Measurements from ENCODE around the gene IGFL4.
"Not testable (repeated sequence)": the region's sequence is repeated elsewhere in the genome, so short reads cannot be mapped to it uniquely, and the experiment has no call there.

Gene IGFL4

DNA sequence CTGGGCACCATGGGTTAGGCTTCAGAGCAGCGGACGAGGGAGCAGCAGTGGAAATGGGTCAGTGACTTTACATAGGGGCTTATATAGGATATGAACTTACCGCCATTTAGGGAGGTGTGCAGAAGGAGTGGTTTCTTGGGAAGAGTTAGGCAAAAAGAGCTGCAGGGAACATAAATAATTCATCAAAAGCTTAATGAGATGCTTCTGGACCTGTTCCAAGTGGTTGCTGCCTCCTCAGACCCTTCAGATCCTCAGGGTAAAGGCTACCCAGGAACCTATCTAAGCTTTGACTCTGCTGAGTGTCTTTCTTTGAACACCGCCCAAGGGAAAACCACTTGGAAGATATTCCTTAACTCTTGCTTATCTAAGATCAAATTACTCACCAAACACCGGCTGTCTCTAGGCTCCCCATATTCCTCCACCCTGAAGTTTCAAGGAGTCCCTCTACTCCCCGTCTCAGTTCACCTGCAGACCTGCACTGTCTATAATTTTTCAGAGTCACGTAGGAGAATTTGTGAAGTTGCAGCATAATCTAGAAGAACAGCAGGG lies at the start of gene IGFL4:
TSS of gene IGFL4 (minus strand) at position 51 of the 549 bp plus-strand sequence. CDS start at position 11, 40 bp downstream.
- DNase-seq (ENCODE audit: low read depth) = no peak

DNA sequence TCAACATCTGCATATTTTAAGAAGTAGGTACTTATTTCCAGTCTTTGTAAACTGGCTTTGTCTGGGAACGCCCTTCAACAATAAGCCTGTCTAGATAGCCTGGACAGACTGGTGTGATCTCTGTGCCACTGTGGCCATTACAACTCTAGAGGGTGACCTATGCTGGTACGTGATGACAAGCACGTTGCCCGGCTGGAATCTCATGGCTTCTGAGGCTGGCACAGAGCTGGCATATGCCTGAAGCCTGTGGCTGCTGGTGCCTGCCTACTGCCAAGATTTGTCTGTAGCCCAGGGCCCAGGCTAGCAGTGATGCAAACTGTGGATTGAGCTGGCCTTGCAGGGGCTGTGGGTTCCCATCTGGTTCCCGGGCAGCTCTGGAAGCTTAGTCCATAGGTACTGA lies 49.6 kb upstream of the IGFL4 start:
- DNase-seq (ENCODE audit: low read depth) = no peak

DNA sequence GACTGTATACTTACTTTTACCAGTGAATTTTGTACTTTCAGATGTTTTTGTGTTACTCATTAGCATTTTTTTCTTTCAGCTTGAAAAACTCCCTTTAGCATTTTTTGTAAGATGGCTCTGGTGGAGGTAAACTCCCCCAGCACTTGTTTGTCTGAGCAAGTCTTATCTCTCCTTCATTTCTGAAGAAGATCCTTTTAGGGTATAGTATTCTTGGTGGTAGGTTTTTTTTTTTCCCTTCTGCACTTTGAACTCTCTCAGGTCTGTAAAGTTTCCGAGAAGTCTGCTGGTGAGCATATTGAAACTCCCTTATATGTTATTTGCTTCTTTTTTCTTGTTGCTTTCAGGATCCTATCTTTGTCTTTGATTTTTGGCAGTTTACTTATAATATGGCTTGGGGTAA lies 48.6 kb upstream of the IGFL4 start:
- no peak for DNase-seq (ENCODE audit: low read depth)

DNA sequence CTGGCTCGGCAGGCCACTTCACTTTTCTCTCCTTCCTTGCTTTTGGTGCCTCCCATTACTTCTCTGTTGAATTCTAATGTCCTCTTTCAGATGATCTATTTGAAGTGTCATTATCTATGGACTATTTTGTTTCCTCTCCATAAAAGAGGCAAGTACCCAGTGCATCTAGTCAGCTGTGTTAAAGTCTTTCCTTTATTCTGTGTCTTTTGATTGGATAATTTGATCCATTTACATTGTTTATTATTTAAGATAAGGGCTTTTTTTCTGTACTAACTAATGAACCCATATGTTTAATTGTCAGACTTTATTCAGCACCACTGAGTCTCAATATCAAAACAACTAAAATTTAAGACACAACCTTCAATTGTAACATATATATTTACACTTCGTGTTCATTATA lies 47.3 kb upstream of the IGFL4 start:
- no peak for DNase-seq (ENCODE audit: low read depth)

DNA sequence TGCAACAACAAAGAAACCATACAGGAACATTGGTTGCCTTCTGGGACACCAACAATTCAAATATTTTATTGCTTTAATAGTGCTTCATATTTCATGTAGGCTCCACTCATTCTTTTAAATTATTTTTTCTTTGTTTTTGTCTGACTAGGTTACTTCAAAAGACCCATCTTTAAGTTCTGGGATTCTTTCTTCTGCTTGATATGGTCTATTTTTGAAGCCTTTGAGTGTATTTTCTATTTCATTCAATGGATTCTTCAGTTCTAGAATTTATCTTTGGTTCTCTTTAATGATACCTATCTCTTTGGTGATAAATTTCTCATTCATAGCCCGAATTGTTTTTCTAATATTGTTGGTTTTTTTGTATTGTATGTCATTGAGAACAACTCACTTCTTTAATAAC lies 45.1 kb upstream of the IGFL4 start:
- DNase-seq (ENCODE audit: low read depth) = no peak

DNA sequence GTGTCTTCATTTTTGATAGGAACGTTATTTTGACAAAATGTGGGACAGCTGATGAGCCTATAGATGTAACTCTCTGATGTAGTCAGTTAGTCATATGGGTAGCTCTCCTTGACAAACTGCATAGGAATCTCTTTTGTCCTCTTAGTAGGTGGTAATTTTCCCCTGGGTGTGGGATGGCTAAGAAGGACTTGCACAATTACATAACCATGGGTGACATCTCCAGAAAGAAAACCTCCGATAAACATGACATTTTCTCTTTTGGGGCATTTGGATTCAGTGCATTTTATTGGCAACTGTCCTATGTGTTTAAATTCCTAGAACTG lies 41.9 kb upstream of the IGFL4 start:
- no peak for DNase-seq (ENCODE audit: low read depth)

DNA sequence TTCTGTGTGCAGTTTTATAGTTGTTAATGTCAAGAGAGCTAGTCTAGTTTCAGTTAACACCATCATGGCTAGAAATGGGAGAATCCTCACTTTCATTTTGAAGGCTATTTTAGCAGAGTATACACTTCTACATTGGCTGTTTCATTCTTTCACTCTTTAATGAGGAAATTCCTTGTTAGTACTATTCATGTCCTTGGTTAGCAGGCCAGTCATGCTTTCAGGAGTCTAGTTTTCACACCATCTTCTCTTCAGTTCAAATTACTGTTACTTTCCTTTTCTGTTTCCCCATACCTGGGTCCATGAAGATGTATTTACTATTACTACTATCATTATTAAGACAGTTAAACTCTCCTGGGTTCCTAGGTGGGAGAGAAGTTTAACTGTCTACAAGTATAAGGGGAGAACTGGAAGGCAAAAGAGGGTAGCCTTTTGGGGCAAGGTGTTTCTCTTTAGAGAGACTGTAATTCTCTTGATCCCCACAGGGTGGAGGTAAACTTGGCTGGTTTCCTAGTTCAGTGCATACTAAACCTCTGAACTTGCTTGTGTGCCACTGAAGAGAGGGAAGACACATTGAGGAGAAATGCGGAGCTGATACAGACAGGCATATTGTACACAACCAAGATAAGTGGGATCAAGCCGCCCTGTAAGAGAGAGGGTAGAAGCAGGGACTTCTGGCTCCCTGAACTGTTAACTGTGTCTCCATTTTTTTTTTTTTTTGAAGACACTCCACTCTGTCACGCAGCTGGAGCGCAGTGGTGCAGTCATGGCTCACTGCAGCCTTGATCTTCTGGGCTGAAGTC lies 41.3 kb upstream of the IGFL4 start:
- DNase-seq (ENCODE audit: low read depth) = no peak

DNA sequence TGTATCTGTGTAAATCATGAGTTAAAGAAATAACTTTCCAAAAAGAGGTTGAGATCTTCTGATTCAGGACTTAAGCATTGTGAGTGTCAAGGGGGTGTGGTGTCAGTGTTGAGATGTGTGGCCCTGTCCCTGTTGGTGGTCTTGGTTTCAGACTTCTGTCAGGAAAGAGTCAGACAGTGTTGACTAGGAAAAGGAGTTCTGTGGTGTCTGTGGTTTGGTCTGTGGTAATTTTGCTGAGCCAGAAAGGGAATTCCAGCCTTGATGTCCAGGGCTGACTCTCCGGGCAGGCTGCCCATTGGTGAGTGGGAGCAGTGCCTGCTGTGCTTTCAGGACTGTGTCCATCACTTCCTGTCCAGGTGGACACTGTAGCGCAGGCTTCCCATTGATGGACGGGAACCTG lies 39.8 kb upstream of the IGFL4 start:
- DNase-seq (ENCODE audit: low read depth) = no peak

DNA sequence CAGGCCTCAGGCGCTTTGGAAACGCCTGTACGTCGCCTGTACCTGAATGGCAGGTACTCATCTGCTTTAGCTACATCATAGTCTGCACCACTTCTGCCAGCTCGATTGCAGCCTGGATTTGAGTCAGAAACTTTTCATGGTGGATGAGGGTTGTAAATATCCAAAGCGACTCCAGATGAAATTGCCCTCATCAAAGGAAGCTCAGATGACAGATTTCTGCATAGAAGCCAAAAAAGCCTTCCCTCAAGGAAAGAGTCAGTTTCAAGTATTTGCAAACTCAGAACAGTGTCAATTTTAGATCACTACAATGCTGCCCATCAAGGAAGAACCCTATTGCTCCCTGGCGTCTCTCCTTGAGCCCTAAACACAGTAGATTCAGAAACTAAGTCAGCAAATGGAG lies 38.8 kb upstream of the IGFL4 start:
- DNase-seq (ENCODE audit: low read depth) = no peak

DNA sequence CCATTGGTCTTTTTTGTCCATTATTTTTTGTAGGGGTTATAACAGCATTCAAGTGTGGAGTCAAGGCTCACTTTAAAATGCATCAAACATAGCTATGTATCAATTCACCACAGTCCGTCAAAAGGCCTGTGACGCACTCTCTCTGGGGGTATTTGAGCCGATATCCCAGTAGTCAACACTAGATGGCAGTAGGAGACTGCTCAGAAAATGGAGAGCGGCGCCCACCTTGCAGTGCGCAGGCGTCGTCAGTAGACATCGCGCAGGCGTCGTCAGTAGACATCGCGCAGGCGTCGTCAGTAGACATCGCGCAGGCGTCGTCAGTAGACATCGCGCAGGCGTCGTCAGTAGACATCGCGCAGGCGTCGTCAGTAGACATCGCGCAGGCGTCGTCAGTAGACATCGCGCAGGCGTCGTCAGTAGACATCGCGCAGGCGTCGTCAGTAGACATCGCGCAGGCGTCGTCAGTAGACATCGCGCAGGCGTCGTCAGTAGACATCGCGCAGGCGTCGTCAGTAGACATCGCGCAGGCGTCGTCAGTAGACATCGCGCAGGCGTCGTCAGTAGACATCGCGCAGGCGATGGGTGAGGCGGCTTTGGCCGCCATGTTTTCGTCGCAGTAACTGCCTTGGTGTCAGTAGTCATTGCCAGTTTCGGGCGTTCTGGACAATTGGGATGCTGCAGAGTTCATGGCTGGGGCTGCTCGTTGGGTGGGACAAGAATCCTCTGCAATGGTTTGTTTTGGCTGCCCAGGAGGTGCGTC lies 38.0 kb upstream of the IGFL4 start:
- not testable (repeated sequence) for DNase-seq (ENCODE audit: low read depth)

DNA sequence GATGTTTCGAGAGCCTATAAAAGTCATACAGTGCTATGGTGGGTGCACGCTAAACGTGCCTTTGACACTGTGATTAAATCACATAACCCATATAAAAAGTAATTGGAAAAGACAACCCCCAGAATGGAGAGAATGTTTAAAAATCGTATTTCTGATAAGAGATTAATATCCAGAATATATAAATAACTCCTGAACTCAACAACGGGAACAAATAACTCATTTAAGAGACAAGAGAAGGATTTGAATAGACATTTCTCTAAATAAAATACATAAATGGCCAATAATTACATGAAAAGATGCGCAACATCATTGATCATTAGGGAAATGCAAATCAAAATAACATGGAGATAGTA lies 37.0 kb upstream of the IGFL4 start:
- no peak for DNase-seq (ENCODE audit: low read depth)

DNA sequence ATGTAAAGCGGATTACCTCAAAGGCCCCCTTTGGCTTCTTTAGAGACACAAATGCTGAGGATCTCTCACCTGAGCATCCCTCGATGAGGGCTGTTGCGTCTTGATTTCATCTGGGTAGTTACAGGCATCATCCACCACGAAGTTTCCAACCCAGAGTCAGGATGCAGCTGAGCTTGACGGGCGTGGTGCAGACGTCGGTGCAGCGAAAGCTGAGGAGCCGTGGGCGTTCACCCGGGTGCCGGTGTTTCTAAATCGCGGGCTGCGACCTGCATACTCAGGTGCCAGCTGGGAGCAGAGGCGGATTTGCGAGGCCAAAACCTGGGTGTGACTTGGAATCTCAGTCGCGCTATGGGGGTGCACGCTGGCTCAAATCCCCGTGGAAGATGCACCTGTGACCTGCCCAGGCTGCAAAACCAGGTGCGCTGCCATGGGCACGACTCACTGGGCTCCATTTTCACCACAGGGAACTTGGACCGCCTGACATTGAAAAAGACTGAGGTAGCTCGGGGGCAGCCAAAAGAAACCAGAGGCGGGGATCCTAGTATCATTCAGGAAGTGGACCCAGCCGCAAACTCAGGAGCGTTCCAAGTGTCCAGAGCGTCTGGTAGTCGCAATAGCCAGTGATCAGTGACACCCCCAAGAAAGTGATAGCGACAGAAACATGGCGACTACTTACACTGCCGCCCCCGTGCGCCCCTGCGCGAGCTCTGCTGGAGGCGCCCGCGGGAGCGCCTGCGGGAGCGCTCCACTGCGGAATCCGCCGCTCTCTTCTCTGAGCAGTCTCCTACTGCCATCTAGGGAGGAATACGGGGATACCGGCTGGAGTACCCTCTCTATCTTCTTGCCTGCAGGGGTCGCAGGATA lies 36.4 kb upstream of the IGFL4 start:
- no peak for DNase-seq (ENCODE audit: low read depth)

DNA sequence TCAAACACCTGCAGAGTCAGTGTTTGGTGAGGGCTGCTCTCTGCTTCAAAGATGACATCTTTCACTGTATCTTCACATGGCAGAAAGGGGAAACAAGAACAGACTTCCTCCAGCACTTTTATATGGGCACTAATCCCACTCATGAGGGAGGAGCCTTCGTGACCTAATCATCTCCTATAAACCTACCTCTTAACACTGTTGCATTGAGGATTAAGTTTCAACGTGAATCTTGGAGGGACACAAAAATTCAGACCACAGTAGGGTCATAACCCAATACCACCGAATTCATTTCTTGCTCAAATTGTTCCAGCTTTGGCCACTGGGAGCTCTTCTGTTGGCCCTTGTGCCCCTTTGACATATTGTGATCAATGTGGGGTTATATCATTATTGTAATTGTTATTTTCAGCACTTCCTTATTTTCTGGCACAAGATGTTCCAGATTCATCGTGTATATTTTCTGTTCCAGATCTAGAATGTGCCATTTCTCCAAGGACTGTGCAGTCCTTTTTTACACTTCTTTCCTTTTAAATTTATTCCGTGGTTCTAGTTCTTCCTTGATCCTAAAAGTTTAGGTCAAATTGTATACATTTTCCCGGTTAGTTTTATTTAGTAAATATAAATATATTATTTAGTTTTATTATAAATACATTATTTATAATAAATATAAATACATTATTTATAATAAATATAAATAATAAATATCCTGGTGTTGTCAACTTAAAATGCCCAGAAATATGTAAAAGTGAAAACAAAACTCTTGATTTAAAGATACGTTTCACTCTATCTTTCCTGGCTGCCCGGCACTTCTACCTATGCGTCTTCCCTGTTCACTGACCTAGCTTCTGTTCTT lies 35.5 kb upstream of the IGFL4 start:
- DNase-seq (ENCODE audit: low read depth) = no peak

DNA sequence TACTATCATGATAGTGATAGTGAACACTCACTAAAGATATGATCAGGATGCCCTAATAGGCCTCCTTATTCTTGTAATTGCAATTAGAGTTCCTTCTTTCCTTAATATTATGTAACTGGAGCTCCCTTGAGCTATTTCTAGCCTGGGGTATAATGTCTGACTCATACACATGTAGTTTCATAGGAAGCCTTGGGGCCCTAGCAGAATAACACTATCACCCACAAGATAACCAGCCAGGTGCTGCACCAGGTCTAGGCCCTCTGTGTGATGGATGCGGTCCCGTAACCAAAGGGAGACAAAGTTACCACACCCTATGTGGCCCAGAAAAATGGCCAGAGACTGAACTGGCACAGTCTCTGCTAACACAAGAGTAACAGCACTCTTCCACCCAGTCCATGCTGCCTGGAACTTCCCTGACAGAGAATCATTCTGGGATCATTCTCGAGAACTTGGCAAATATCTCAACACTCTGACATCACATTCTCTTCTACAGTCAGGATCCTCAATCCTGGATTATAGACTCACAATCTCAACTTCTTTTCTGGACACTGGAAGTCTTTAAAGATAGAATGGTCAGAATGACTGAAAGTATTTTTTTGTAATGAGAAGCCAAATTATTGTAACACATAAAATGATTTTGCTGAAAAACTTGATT lies 32.6 kb upstream of the IGFL4 start:
- no peak for DNase-seq (ENCODE audit: low read depth)

DNA sequence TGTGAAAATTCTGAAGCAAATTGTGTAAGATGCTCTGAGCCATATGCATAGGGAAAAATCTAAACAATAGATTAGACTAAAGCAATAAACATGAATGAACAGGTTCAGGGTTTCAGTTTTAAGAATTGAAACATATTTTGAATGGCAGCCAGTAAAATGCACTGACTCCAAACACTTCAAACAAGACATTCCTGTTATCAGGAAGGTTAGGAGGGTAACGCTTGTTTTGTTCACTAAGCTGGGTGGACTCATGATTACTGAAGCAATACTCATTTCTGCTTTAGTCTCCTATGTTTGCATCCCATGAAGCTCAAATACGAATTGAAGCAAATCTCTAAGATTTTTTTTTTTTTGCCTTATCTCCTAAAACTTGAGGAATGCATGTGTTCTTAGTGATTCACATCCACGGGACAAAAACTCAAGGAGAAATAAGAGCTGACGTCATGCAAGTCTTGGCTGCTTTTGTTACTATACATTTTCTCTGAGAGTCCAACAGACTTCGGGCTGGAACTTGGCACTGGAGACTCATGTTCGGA lies 29.1 kb upstream of the IGFL4 start:
- DNase-seq (ENCODE audit: low read depth) = no peak

DNA sequence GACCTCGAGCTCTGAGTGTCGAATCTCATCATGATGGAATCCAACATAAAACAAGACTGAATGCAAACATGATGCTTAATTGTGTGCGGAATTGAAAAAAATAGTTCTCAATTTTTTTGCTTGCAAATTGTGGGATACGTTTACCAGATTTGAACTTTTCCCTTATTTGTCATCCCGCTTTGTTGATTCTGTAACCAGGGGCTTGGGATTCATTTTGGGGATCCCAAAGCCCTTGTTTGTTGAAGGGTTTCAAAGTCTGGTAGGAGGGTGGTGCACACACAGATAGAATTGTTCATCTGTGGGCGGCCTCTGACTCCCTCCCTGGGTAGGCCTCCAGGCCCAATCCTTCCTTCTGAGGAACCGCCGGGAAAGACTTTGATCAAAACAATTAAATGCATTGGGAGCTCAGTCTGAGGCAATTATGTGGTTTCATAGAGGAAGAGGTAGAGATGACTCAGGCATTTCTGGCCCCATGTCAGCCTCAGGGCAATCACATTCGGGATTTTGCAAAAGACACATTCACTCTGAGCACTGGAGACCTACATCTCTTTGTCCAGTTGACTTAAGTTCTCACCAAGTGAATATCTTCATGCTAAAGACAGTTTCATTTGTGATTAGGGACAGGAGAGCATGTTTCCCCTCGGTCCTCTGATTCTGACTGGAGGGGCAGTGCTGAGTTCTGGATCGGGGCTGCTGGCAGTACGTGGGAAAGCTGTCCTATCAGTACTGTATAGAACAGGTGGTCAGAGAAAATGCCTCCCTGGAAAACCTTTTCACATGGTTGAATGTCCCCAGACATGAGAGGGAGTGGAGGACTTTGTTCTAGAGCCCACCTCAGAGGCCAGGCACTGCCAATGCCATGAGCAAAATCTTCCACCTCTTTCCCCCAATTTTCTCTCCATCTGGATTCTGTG lies 27.8 kb upstream of the IGFL4 start:
- DNase-seq (ENCODE audit: low read depth) = no peak

DNA sequence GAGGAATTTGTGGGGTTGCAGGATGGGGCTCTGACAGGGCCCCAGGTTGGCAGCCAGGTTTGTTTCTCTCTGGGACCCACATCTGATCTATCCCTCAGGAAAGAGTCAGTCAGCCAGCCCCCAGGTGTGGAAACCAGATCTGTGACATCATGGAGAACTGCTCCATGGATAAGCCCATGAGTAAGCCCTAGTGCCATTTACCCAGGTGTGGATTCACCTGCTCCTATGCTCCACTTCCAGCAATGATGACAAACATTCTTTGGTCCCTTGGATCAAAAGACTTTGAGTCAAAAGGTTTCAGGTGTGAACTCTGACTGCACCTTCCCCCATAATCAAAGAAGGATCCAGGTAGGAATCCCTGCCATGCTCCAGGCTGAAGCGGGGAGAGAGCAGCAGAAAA lies 26.9 kb upstream of the IGFL4 start:
- DNase-seq (ENCODE audit: low read depth) = no peak

DNA sequence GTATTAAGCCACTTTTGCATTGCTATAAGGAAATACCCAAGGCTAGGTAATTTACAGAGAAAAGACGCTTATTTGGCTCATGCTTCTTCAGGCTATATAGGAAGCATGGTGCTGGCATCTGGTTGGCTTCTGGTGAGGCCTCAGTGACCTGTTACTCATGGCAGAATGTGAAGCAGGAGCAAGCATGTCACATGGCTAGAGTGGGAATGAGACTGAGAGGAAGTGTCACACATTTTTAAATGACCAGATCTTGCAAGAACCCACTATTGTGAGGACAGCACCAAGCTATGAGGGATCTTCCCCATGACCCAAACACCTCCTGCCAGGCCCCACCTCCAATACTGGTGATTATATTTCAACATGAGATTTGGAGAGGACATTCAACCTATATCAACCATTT lies 25.7 kb upstream of the IGFL4 start:
- DNase-seq (ENCODE audit: low read depth) = no peak

DNA sequence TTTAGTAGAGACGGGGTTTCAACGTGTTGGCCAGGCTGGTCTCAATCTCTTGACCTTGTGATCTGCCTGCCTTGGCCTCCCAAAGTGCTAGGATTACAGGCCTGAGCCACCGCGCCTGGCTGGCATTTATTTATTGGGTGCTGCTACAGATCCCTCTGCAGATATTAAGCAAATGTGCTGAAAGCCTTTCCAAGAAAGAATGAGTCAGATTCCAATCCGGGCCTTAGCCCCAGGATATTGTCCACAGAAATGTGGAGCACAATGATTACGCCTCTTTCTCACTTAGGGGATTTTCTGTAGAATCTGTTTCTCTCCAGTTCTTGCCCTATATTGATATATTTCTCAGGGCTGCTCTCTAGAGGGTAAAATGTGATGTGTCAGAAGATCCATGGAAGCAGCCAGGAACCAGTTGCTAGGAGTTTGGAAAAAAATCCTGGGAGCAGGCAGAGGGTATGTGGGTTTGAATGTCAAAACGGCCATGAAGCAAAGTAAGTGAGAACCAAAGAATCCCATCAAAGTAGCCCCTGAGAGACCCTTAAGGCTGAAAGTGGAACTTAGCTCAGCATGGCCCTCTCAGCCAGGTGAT lies 24.8 kb upstream of the IGFL4 start:
- no peak for DNase-seq (ENCODE audit: low read depth)
